DMS153 treated with DMSO at 0.1 percent for 48 hours (cell line): ENCODE results near the gene PLA2G4E.

ENCODE experiments used
- DNase-seq: peaks from one replicate; lab custom pipeline; 2025; ENCODE audit not compliant: unreplicated experiment; lab: John Stamatoyannopoulos, UW

The PLA2G4E gene

GRCh38 chr15:41957021-41957897 lies 63.6 kb downstream of the PLA2G4E start:
- no peak for DNase-seq

- no peak for DNase-seq
Measured at GRCh38 chr15:41955807-41956525, 64.9 kb downstream of the PLA2G4E start.

GRCh38 chr15:41955100-41955499 lies 65.7 kb downstream of the PLA2G4E start:
- DNase-seq: no peak

- DNase-seq: no peak
Measured at GRCh38 chr15:41954036-41954435, 66.8 kb downstream of the PLA2G4E start.

GRCh38 chr15:41952013-41952563 lies 68.8 kb downstream of the PLA2G4E start:
- DNase-seq: no peak

- DNase-seq: no peak
Measured at GRCh38 chr15:41951571-41951970, 69.3 kb downstream of the PLA2G4E start.

GRCh38 chr15:41950489-41950888 lies 70.4 kb downstream of the PLA2G4E start:
- DNase-seq: no peak

- DNase-seq: no peak
Measured at GRCh38 chr15:41950127-41950483, 70.7 kb downstream of the PLA2G4E start.

GRCh38 chr15:41949401-41950126 lies 71.3 kb downstream of the PLA2G4E start:
- DNase-seq: no peak

- DNase-seq: no peak
Measured at GRCh38 chr15:41948490-41948889, 72.4 kb downstream of the PLA2G4E start.

GRCh38 chr15:41946970-41947369 lies 73.9 kb downstream of the PLA2G4E start:
- no peak for DNase-seq

GRCh38 chr15:41945731-41946130 lies 75.1 kb downstream of the PLA2G4E start:
- DNase-seq: no peak

- DNase-seq: no peak
Measured at GRCh38 chr15:41945221-41945620, 75.6 kb downstream of the PLA2G4E start.

- DNase-seq: no peak
Measured at GRCh38 chr15:41944313-41944940, 76.4 kb downstream of the PLA2G4E start.

GRCh38 chr15:41943543-41944312 lies 77.1 kb downstream of the PLA2G4E start:
- no peak for DNase-seq

- no peak for DNase-seq
Measured at GRCh38 chr15:41942886-41943285, 78.0 kb downstream of the PLA2G4E start.

- DNase-seq: no peak
Measured at GRCh38 chr15:41941644-41942415, 79.0 kb downstream of the PLA2G4E start.

GRCh38 chr15:41940441-41940857 lies 80.4 kb downstream of the PLA2G4E start:
- no peak for DNase-seq

- DNase-seq: no peak
Measured at GRCh38 chr15:41939986-41940385, 80.9 kb downstream of the PLA2G4E start.
